Vagina (tissue), 2 donors: ENCODE measurements around the gene RAB4B.

Experiments
- POLR2A ChIP-seq, 2 donors: fragments of 450-650 bp; IDR thresholded peaks; one replicate each; pipeline ENCODE4 v1.6.1; 2017; ENCODE audit warnings: antibody characterized with exemption in 2 of 2, mild to moderate bottlenecking in 2 of 2, moderate library complexity in 2 of 2
- POLR2AphosphoS5 ChIP-seq, 2 donors: sonication (generic); formaldehyde crosslinking; IDR thresholded peaks; one replicate each; pipeline ENCODE4 v1.9.0; 2017; ENCODE audit warnings: antibody characterized with exemption in 2 of 2, mild to moderate bottlenecking in 2 of 2, low read depth in 1 of 2; ENCODE audit not compliant: insufficient read depth in 1 of 2
- TF ChIP-seq, protein P1 (sequence below), 3 experiments: fragments of 450-650 bp in 2 of 3; fragments of 200-600 bp in 1 of 3; sonication (generic) in 1 of 3; IDR thresholded peaks; one replicate each; pipeline ENCODE4 v1.5.1; 2017 to 2019; ENCODE audit warnings: antibody characterized with exemption in 3 of 3, mild to moderate bottlenecking in 2 of 3, moderate library complexity in 2 of 3

DNA sequence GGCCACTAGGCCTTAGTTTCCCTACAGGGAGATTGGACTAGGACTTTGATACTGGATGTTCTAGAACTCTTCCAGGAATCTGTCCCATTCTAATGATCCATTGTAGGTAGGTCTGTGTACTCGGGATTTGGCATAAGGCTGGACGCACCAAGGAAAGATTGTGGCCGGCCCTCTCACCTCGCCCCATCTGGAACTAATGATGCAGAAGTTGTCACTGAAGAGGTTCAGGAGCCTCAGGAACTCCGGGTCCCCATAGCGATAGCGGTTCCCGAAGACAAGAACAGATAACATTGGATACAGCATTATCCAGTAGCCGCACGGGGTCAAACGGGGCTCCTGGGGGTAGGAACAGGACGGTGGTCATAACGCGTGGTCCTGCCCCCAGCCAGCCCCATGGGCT is 32.1 kb downstream of the RAB4B start:
- TF ChIP-seq, protein P1, sequence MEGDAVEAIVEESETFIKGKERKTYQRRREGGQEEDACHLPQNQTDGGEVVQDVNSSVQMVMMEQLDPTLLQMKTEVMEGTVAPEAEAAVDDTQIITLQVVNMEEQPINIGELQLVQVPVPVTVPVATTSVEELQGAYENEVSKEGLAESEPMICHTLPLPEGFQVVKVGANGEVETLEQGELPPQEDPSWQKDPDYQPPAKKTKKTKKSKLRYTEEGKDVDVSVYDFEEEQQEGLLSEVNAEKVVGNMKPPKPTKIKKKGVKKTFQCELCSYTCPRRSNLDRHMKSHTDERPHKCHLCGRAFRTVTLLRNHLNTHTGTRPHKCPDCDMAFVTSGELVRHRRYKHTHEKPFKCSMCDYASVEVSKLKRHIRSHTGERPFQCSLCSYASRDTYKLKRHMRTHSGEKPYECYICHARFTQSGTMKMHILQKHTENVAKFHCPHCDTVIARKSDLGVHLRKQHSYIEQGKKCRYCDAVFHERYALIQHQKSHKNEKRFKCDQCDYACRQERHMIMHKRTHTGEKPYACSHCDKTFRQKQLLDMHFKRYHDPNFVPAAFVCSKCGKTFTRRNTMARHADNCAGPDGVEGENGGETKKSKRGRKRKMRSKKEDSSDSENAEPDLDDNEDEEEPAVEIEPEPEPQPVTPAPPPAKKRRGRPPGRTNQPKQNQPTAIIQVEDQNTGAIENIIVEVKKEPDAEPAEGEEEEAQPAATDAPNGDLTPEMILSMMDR (IDR thresholded peaks at IDR 0.05), result no peak
- TF ChIP-seq POLR2A (IDR thresholded peaks at IDR 0.05) (no peak), POLR2AphosphoS5 (IDR thresholded peaks at IDR 0.05; ENCODE audit: insufficient read depth in 1 of 2, low read depth in 1 of 2) (no peak)
